Measurements from ENCODE around the gene GPATCH8. TPM values are rescaled to one million over a fixed set of nuclear protein-coding genes. Genes with fewer than 3 reads are reported as not detected.

GPATCH8 gene
- total RNA-seq, 1 donor from 2014 or later: 25.1 TPM

DNA sequence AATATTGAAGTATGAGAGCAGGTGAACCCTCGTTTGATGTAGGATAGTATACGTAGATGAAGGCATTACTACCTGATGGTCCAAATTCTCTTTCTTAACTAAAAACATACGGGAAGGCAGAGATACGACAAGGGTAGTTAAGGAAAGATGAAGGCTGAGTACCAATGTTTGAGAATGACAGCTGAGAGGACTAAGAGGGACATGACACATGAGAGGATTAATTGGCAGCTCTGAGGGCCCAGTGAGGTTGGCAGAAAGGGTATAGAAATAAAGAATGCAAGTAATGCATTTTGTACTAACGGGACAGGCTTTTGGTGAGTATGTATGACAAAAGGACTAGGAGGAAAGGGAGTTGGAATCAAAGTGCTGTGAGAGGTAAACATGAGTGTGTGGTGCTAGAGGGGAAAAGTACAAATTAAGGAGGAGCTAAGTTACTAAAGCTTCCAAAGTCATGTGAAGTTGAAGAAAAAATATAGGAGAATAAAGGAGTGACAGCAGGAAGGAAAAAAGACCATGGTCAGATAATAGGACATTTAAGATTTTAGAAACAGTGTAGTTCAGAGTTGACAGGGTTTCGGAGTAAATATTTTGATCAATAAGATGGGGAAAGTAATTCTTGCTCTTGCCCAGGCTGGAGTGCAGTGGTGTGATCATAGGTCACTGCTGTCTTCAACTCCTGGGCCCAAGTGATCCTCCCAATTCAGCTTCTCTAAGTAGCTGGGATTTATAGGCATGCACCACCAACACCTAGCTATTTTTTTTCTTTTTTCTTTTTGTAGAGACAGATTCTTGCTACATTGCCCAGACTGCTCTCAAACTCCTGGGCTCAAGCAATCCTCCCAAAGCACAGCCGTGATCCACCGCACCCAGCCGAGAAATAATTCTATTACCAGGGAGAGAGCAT, 70.7 kb downstream of the GPATCH8 start:
- H3K27ac ChIP-seq (ENCODE audit: low read depth, low read length): peak overlapping the region; percentile 63
- H3K36me3 ChIP-seq (ENCODE audit: control insufficient read depth in 3 of 3, insufficient read depth in 3 of 3, low read length in 3 of 3): peaks cover 13 to 22% (median 14%) of the 10 kb centered on the region in 3 donors
- H3K27me3 ChIP-seq (ENCODE audit: control insufficient read depth in 3 of 3, insufficient read depth in 3 of 3, low read length in 3 of 3): no peaks in the 10 kb centered on the region
- H3K4me3 ChIP-seq (ENCODE audit: low read length in 3 of 3): no peak overlapping the region
- no peak overlapping the region for H3K9ac ChIP-seq (ENCODE audit: low read depth in 1 of 3, low read length in 3 of 3)
- H3K4me1 ChIP-seq (ENCODE audit: control insufficient read depth in 3 of 3, insufficient read depth in 3 of 3, low read length in 3 of 3): peaks cover 14 to 25% (median 23%) of the 10 kb centered on the region in 3 donors
- H3K9me3 ChIP-seq (ENCODE audit: control insufficient read depth in 3 of 3, low read length in 3 of 3): no peaks in the 10 kb centered on the region

DNA sequence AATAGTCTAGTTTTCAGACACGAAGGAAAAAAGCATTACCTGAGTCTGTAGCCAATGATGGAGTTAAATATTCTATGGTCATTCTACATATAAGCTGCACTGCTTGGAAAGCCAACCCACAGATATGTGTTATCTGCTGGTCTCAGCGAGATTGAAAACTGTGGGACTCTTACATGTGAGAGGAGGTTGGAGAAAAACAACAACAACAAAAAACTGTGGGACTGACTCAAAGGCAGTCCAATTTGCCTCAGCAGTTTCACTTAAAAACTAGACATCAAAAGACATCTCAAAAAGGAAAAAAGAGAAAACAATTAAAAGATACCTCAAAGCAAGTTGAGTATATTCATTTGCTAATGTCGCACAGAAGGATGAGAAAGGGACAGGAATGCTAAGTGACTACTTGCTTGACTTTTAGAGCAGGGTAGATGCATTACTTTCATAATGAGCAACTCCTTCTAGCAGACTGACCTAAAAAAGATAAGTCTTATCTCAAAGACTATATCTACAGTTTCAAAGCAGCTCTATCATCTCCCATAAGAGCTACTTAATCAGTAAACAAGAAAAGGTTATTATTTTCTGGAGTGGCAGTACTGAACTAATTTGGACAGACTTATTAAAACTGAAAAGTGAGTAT, 78.3 kb downstream of the GPATCH8 start:
- Histone ChIP-seq H3K27ac (ENCODE audit: low read depth, low read length) (no peak overlapping the region), H3K36me3 (ENCODE audit: control insufficient read depth in 3 of 3, insufficient read depth in 3 of 3, low read length in 3 of 3) (peaks cover 6 to 21% (median 16%) of the 10 kb centered on the region in 3 donors), H3K4me3 (ENCODE audit: low read length in 3 of 3) (no peak overlapping the region), H3K9me3 (ENCODE audit: control insufficient read depth in 3 of 3, low read length in 3 of 3) (no peaks in the 10 kb centered on the region), H3K27me3 (ENCODE audit: control insufficient read depth in 3 of 3, insufficient read depth in 3 of 3, low read length in 3 of 3) (no peaks in the 10 kb centered on the region), H3K9ac (ENCODE audit: low read depth in 1 of 3, low read length in 3 of 3) (no peak overlapping the region), H3K4me1 (ENCODE audit: control insufficient read depth in 3 of 3, insufficient read depth in 3 of 3, low read length in 3 of 3) (no peaks in the 10 kb centered on the region)

DNA sequence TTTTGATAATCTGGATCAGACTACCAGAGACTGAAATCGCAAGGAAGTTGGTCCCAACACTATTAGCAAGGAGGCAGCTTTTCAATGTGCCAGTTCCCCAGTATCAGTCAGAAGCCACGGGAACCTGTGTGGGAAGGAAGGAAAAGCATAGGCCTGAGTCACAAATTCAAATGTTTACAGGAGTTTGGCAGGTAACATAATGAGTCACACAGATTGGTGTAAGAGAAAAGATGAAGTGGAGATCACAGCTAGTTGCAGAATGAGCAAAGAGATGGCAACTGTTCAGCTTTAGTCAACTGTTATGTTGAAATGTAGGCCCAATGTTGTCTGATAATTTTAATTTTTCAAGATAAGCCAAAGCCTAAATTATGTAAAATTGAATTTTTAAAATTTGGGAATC, 85.7 kb downstream of the GPATCH8 start:
- no peak overlapping the region for H3K4me3 ChIP-seq (ENCODE audit: low read length in 3 of 3)
- no peaks in the 10 kb centered on the region for H3K4me1 ChIP-seq (ENCODE audit: control insufficient read depth in 3 of 3, insufficient read depth in 3 of 3, low read length in 3 of 3)
- H3K27me3 ChIP-seq (ENCODE audit: control insufficient read depth in 3 of 3, insufficient read depth in 3 of 3, low read length in 3 of 3): no peaks in the 10 kb centered on the region
- no peak overlapping the region for H3K27ac ChIP-seq (ENCODE audit: low read depth, low read length)
- no peak overlapping the region for H3K9ac ChIP-seq (ENCODE audit: low read depth in 1 of 3, low read length in 3 of 3)
- H3K36me3 ChIP-seq (ENCODE audit: control insufficient read depth in 3 of 3, insufficient read depth in 3 of 3, low read length in 3 of 3): peaks cover 7 to 12% (median 11%) of the 10 kb centered on the region in 3 donors
- H3K9me3 ChIP-seq (ENCODE audit: control insufficient read depth in 3 of 3, low read length in 3 of 3): no peaks in the 10 kb centered on the region

DNA sequence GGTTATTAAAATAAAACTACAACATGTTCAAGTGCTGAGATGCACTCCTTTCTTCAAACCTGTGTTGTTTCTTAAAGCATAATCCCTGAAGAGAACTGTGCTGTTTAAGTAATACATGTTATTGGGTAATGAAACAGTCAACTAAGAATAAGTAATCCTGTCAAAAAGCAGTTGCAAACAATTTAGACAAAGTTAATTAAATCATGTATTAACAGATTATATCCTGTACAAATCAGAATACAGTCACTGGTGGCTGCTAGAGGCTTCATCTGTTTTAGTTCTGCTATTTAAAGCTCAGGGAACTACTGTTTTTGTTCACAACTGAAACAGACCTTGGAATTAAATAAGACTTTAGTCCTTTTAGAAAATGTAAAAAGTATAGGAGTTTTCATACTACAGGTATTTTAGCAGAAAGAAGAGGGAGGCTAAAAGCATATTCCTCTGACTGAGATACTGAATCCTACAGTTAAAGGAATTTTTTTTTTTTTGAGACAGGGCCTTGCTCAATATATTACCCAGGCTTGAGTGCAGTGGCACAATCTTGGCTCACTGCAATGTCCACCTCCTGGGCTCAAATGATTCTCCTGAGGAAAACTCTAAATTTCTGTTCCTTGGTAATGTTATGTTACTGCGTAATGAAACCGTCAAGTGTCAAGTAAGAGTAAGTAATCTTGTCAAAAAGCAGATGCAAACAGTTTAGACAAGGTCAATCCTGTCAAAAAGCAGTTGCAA, 86.5 kb downstream of the GPATCH8 start:
- Histone ChIP-seq H3K27me3 (ENCODE audit: control insufficient read depth in 3 of 3, insufficient read depth in 3 of 3, low read length in 3 of 3) (no peaks in the 10 kb centered on the region), H3K9me3 (ENCODE audit: control insufficient read depth in 3 of 3, low read length in 3 of 3) (no peaks in the 10 kb centered on the region), H3K27ac (ENCODE audit: low read depth, low read length) (no peak overlapping the region), H3K36me3 (ENCODE audit: control insufficient read depth in 3 of 3, insufficient read depth in 3 of 3, low read length in 3 of 3) (peaks cover 7 to 12% (median 11%) of the 10 kb centered on the region in 3 donors), H3K9ac (ENCODE audit: low read depth in 1 of 3, low read length in 3 of 3) (no peak overlapping the region), H3K4me3 (ENCODE audit: low read length in 3 of 3) (no peak overlapping the region), H3K4me1 (ENCODE audit: control insufficient read depth in 3 of 3, insufficient read depth in 3 of 3, low read length in 3 of 3) (no peaks in the 10 kb centered on the region)

DNA sequence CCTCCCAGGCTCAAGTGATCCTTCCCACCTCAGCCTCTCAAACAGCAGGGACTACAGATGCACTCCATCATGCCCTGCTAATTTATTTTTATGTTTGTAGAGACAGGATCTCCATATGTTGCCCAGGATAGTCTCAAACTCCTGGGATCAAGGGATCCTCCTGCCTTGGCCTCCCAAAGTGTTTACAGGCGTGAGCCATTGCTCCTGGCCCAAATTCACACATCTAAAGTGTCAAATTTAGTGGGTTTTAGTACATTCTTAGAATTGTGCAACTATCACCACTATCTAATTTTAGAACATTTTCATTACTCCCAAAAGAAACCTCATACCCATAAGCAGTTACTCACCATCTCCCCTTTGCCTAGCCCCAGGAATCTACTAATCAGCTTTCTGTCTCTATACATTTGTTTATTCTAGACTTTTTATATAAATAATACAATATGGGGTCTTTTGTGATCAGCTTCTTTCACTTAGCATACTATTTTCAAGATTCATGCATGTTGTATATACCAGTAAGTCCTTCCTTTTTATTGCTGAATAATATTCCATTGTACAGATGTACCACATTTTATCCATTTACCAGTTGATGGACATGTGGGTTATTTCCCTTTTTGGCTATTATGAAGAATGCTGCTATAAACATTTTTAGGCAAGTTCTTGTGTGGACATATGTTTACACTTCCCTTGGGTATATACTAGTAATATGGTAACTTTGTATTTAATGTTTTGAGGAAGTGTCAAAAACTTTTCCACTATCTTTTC, 88.6 kb downstream of the GPATCH8 start:
- H3K27ac ChIP-seq (ENCODE audit: low read depth, low read length): no peak overlapping the region
- H3K36me3 ChIP-seq (ENCODE audit: control insufficient read depth in 3 of 3, insufficient read depth in 3 of 3, low read length in 3 of 3): peaks cover 7 to 11% (median 7%) of the 10 kb centered on the region in 3 donors
- no peak overlapping the region for H3K4me3 ChIP-seq (ENCODE audit: low read length in 3 of 3)
- H3K27me3 ChIP-seq (ENCODE audit: control insufficient read depth in 3 of 3, insufficient read depth in 3 of 3, low read length in 3 of 3): no peaks in the 10 kb centered on the region
- H3K9me3 ChIP-seq (ENCODE audit: control insufficient read depth in 3 of 3, low read length in 3 of 3): no peaks in the 10 kb centered on the region
- H3K9ac ChIP-seq (ENCODE audit: low read depth in 1 of 3, low read length in 3 of 3): no peak overlapping the region
- no peaks in the 10 kb centered on the region for H3K4me1 ChIP-seq (ENCODE audit: control insufficient read depth in 3 of 3, insufficient read depth in 3 of 3, low read length in 3 of 3)

DNA sequence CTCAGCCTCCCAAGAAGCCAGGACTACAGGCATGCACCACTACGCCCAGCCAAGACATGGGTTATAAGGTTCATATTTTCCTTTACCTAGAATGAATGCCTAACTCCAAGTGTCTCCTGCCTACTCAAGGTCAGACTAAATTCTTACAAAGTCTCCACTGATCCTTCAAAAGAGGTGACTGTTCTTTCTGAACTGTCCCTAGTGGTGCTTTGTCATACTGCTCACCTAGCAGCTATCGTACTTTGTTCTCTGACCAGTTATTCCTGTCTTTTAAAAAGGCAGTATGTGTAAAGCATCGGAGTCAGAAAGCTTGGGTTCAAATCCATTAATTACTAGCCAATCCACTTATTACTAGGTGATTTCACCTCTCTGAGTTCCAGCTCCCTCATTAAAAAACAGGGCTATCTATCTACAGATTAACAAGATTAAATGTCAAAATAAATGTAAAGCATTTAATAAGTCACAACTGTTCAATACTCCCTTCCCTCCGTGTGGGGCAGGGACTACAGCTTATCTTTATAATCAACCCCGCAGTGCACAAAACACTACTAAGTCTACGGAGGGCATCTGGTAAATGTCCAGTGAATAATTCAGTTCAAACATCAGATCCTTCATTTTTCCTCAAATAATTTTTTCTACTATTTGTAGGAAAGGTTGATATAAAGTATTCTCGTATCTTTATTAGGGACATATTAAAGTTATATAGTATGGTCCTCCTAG, 93.7 kb downstream of the GPATCH8 start:
- H3K4me3 ChIP-seq (ENCODE audit: low read length in 3 of 3): no peak overlapping the region
- no peaks in the 10 kb centered on the region for H3K27me3 ChIP-seq (ENCODE audit: control insufficient read depth in 3 of 3, insufficient read depth in 3 of 3, low read length in 3 of 3)
- H3K9me3 ChIP-seq (ENCODE audit: control insufficient read depth in 3 of 3, low read length in 3 of 3): no peaks in the 10 kb centered on the region
- H3K36me3 ChIP-seq (ENCODE audit: control insufficient read depth in 3 of 3, insufficient read depth in 3 of 3, low read length in 3 of 3): peaks cover 0 to 12% (median 0%) of the 10 kb centered on the region in 3 donors
- H3K4me1 ChIP-seq (ENCODE audit: control insufficient read depth in 3 of 3, insufficient read depth in 3 of 3, low read length in 3 of 3): no peaks in the 10 kb centered on the region
- no peak overlapping the region for H3K9ac ChIP-seq (ENCODE audit: low read depth in 1 of 3, low read length in 3 of 3)
- H3K27ac ChIP-seq (ENCODE audit: low read depth, low read length): no peak overlapping the region

DNA sequence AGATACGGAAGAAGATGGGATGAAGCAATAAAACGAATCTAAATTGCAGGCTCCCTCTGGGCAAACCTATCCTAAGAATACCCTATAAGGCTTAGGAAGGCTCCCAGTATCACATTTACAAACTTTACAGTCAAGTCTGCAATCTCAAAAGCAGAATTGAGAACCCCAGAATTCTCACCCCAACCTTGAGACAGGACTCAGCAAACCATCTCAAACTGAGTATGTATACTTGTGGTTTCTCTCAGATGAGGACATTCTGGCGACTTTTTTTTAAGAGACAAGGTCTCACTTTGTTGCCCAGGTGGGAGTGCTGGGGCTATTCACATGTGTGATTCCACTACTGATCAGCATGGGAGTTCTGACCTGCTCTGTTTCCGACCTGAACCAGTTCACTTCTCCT, 94.4 kb downstream of the GPATCH8 start:
- Histone ChIP-seq H3K27me3 (ENCODE audit: control insufficient read depth in 3 of 3, insufficient read depth in 3 of 3, low read length in 3 of 3) (no peaks in the 10 kb centered on the region), H3K36me3 (ENCODE audit: control insufficient read depth in 3 of 3, insufficient read depth in 3 of 3, low read length in 3 of 3) (peaks cover 0 to 16% (median 0%) of the 10 kb centered on the region in 3 donors), H3K9ac (ENCODE audit: low read depth in 1 of 3, low read length in 3 of 3) (no peak overlapping the region), H3K9me3 (ENCODE audit: control insufficient read depth in 3 of 3, low read length in 3 of 3) (no peaks in the 10 kb centered on the region), H3K4me3 (ENCODE audit: low read length in 3 of 3) (no peak overlapping the region), H3K27ac (ENCODE audit: low read depth, low read length) (no peak overlapping the region), H3K4me1 (ENCODE audit: control insufficient read depth in 3 of 3, insufficient read depth in 3 of 3, low read length in 3 of 3) (no peaks in the 10 kb centered on the region)

DNA sequence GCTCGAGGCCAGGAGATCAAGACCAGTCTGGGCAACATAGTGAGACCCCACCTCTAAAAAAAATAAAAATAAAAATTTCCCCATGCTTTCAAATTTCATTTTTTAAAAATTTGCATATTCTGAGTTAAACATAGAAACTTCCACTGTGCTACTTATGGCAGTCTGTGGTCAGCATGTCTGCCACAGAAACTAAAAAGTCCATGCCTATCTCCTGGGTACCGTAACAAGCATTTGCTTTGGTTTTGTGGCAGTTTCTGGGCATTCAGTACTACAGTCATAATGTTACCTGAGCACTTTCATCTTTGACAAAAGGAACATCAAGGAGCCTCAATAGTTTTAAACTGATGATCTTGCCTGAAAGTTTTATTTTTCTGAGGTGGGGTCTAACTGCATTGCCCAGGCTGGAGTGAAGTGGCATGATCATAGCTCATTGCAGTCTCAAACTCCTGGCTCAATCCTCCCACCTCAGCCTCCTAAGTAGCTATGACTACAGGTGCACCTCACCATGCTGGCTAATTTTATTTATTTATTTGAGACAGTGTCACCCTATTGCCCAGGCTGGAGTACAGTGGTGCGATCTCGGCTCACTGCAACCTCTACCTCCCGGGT, 100.5 kb downstream of the GPATCH8 start:
- Histone ChIP-seq H3K4me3 (ENCODE audit: low read length in 3 of 3) (no peak overlapping the region), H3K9ac (ENCODE audit: low read depth in 1 of 3, low read length in 3 of 3) (no peak overlapping the region), H3K9me3 (ENCODE audit: control insufficient read depth in 3 of 3, low read length in 3 of 3) (no peaks in the 10 kb centered on the region), H3K36me3 (ENCODE audit: control insufficient read depth in 3 of 3, insufficient read depth in 3 of 3, low read length in 3 of 3) (peaks cover 30 to 55% (median 41%) of the 10 kb centered on the region in 3 donors), H3K4me1 (ENCODE audit: control insufficient read depth in 3 of 3, insufficient read depth in 3 of 3, low read length in 3 of 3) (no peaks in the 10 kb centered on the region), H3K27ac (ENCODE audit: low read depth, low read length) (no peak overlapping the region), H3K27me3 (ENCODE audit: control insufficient read depth in 3 of 3, insufficient read depth in 3 of 3, low read length in 3 of 3) (no peaks in the 10 kb centered on the region)

All from skeletal muscle tissue (tissue), 4 donors.